OCI-LY3 (cell line): ENCODE measurements around the gene TSNAXIP1.

ENCODE experiments used
- CTCF ChIP-seq: fragments of 200-600, 300-600 bp; sonication (generic); IDR thresholded peaks from 2 replicates; pipeline ENCODE4 v1.5.1; 2014; ENCODE audit warnings: antibody characterized with exemption, low read length, low read depth
- EZH2phosphoT487 ChIP-seq: fragments of 200-600 bp; shearing (Covaris generic); IDR thresholded peaks from 2 replicates; pipeline ENCODE4 v1.6.1; 2018; ENCODE audit warnings: antibody characterized with exemption, mixed run types, low read depth

GRCh38 chr16:67760206-67760955 lies 46.3 kb upstream of the TSNAXIP1 start:
- no peak for TF ChIP-seq CTCF
- TF ChIP-seq EZH2phosphoT487, result no peak
